ENCODE measurements around the gene TOMM40.
"Not testable (repeated sequence)": the region's sequence is repeated elsewhere in the genome, so short reads cannot be mapped to it uniquely, and the experiment has no call there.

TOMM40 gene

DNA sequence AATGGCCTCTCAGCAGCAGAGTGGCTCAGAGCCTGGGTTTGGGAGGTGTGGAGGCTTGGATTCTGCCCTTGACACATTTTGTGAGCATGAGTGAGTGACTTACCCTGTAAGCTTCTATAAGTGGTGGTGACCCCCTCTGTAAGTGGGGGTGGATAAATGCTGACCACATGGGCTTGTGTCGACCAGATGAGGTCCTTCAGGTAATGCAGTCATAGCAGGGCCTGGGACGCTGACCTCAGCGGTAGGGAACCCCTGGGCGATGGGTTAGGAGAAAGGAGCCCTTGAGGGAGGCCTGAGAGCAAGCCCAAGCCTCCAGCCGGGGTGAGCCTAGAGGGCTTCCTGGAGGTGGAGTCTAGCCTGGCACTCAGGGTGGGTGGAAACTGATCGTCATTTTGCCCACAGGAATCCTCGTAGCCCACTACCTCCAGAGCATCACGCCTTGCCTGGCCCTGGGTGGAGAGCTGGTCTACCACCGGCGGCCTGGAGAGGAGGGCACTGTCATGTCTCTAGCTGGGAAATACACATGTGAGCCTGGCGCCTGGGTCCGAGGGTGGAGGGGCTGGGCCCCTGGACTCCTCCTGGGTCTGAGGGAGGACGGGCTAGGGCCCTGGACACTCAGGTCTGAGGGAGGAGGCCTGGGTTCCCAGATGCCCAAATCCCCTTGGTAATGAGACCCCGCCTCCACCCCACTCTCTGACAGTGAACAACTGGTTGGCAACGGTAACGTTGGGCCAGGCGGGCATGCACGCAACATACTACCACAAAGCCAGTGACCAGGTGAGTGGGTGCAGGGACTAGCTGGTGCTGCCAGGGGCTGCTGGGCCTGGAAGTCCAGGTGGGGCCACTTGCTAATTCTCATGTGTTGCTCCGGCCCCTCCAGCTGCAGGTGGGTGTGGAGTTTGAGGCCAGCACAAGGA lies 9.5 kb downstream of the TOMM40 start:
- no peak for DNase-seq

DNA sequence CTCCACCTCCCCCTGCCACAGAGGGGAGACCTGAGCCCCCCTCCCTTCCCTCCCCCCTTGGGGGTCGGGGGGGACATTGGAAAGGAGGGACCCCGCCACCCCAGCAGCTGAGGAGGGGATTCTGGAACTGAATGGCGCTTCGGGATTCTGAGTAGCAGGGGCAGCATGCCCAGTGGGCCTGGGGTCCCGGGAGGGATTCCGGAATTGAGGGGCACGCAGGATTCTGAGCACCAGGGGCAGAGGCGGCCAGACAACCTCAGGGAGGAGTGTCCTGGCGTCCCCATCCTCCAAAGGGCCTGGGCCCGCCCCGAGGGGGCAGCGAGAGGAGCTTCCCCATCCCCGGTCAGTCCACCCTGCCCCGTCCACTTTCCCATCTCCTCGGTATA lies 12.2 kb downstream of the TOMM40 start:
- no peak for DNase-seq

DNA sequence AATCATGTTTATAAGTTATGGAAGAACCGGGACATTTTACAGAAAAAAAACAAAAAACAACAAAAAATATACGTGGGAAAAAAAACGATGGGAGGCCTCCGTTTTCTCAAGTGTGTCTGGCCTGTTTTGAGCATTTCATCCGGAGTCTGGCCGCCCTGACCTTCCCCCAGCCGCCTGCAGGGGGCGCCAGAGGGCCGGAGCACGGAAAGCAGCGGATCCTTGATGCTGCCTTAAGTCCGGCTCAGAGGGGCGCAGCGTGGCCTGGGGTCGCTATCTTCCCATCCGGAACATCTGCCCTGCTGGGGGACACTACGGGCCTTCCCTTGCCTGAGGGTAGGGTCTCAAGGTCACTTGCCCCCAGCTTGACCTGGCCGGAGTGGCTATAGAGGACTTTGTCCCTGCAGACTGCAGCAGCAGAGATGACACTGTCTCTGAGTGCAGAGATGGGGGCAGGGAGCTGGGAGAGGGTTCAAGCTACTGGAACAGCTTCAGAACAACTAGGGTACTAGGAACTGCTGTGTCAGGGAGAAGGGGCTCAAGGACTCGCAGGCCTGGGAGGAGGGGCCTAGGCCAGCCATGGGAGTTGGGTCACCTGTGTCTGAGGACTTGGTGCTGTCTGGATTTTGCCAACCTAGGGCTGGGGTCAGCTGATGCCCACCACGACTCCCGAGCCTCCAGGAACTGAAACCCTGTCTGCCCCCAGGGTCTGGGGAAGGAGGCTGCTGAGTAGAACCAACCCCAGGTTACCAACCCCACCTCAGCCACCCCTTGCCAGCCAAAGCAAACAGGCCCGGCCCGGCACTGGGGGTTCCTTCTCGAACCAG lies 12.8 kb downstream of the TOMM40 start:
- DNase-seq = peak; percentile 86

DNA sequence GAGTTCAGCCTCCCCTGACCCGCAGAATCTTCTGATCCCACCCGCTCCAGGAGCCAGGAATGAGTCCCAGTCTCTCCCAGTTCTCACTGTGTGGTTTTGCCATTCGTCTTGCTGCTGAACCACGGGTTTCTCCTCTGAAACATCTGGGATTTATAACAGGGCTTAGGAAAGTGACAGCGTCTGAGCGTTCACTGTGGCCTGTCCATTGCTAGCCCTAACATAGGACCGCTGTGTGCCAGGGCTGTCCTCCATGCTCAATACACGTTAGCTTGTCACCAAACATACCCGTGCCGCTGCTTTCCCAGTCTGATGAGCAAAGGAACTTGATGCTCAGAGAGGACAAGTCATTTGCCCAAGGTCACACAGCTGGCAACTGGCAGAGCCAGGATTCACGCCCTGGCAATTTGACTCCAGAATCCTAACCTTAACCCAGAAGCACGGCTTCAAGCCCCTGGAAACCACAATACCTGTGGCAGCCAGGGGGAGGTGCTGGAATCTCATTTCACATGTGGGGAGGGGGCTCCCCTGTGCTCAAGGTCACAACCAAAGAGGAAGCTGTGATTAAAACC lies 13.5 kb downstream of the TOMM40 start:
- DNase-seq = no peak

DNA sequence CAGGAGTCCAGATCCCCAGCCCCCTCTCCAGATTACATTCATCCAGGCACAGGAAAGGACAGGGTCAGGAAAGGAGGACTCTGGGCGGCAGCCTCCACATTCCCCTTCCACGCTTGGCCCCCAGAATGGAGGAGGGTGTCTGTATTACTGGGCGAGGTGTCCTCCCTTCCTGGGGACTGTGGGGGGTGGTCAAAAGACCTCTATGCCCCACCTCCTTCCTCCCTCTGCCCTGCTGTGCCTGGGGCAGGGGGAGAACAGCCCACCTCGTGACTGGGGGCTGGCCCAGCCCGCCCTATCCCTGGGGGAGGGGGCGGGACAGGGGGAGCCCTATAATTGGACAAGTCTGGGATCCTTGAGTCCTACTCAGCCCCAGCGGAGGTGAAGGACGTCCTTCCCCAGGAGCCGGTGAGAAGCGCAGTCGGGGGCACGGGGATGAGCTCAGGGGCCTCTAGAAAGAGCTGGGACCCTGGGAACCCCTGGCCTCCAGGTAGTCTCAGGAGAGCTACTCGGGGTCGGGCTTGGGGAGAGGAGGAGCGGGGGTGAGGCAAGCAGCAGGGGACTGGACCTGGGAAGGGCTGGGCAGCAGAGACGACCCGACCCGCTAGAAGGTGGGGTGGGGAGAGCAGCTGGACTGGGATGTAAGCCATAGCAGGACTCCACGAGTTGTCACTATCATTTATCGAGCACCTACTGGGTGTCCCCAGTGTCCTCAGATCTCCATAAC lies 14.5 kb downstream of the TOMM40 start, which contains the start of gene APOE:
TSS of gene APOE (plus strand) at position 360 of the 724 bp plus-strand sequence. CDS start 829 bp downstream, outside the sequence.
- no peak for DNase-seq

DNA sequence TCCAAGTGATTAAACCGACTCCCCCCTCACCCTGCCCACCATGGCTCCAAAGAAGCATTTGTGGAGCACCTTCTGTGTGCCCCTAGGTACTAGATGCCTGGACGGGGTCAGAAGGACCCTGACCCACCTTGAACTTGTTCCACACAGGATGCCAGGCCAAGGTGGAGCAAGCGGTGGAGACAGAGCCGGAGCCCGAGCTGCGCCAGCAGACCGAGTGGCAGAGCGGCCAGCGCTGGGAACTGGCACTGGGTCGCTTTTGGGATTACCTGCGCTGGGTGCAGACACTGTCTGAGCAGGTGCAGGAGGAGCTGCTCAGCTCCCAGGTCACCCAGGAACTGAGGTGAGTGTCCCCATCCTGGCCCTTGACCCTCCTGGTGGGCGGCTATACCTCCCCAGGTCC lies 16.6 kb downstream of the TOMM40 start:
- DNase-seq = no peak

DNA sequence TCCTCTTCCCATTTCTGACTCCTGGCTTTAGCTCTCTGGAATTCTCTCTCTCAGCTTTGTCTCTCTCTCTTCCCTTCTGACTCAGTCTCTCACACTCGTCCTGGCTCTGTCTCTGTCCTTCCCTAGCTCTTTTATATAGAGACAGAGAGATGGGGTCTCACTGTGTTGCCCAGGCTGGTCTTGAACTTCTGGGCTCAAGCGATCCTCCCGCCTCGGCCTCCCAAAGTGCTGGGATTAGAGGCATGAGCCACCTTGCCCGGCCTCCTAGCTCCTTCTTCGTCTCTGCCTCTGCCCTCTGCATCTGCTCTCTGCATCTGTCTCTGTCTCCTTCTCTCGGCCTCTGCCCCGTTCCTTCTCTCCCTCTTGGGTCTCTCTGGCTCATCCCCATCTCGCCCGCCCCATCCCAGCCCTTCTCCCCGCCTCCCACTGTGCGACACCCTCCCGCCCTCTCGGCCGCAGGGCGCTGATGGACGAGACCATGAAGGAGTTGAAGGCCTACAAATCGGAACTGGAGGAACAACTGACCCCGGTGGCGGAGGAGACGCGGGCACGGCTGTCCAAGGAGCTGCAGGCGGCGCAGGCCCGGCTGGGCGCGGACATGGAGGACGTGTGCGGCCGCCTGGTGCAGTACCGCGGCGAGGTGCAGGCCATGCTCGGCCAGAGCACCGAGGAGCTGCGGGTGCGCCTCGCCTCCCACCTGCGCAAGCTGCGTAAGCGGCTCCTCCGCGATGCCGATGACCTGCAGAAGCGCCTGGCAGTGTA lies 17.2 kb downstream of the TOMM40 start:
- no peak for DNase-seq

DNA sequence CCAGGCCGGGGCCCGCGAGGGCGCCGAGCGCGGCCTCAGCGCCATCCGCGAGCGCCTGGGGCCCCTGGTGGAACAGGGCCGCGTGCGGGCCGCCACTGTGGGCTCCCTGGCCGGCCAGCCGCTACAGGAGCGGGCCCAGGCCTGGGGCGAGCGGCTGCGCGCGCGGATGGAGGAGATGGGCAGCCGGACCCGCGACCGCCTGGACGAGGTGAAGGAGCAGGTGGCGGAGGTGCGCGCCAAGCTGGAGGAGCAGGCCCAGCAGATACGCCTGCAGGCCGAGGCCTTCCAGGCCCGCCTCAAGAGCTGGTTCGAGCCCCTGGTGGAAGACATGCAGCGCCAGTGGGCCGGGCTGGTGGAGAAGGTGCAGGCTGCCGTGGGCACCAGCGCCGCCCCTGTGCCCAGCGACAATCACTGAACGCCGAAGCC lies 17.8 kb downstream of the TOMM40 start:
- no peak for DNase-seq

DNA sequence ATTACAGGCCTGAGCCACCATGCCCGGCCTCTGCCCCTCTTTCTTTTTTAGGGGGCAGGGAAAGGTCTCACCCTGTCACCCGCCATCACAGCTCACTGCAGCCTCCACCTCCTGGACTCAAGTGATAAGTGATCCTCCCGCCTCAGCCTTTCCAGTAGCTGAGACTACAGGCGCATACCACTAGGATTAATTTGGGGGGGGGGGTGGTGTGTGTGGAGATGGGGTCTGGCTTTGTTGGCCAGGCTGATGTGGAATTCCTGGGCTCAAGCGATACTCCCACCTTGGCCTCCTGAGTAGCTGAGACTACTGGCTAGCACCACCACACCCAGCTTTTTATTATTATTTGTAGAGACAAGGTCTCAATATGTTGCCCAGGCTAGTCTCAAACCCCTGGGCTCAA lies 18.7 kb downstream of the TOMM40 start:
- no peak for DNase-seq

DNA sequence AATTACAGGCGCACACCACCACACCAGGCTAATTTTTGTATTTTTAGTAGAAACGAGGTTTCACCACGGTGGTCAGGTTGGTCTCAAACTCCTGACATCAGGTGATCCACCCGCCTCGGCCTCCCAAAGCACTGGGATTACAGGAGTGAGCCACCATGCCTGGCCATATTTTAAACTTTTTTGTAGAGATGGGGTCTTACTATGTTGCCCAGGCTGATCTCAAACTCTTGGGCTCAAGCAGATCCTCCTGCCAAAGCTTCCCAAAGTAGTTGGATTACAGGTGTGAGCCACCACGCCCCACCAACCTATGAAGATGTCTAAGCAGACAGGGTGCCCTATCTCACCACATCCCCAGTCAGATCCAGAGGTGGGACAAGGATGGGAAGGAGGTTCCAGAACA lies 20.8 kb downstream of the TOMM40 start:
- not testable (repeated sequence) for DNase-seq

DNA sequence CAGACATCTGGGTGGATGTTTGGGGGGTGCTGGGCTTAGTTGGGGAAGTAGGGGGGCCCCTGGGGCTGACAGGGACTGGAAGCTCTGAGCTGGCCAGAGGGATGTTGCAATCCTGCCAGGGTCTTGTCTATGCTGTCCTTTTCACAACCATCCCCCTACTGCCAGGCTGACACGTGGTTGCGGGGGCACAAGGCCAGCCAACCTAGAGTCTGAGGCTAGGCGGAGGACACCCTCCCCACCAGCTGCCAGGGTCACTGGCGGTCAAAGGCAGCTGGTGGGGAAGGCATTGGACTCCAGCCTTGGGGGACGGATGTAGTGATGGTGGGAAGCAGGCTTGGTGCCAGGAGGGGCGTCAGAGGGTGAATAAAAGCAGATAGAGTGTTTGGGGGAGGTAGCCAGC lies 21.8 kb downstream of the TOMM40 start:
- DNase-seq = no peak

DNA sequence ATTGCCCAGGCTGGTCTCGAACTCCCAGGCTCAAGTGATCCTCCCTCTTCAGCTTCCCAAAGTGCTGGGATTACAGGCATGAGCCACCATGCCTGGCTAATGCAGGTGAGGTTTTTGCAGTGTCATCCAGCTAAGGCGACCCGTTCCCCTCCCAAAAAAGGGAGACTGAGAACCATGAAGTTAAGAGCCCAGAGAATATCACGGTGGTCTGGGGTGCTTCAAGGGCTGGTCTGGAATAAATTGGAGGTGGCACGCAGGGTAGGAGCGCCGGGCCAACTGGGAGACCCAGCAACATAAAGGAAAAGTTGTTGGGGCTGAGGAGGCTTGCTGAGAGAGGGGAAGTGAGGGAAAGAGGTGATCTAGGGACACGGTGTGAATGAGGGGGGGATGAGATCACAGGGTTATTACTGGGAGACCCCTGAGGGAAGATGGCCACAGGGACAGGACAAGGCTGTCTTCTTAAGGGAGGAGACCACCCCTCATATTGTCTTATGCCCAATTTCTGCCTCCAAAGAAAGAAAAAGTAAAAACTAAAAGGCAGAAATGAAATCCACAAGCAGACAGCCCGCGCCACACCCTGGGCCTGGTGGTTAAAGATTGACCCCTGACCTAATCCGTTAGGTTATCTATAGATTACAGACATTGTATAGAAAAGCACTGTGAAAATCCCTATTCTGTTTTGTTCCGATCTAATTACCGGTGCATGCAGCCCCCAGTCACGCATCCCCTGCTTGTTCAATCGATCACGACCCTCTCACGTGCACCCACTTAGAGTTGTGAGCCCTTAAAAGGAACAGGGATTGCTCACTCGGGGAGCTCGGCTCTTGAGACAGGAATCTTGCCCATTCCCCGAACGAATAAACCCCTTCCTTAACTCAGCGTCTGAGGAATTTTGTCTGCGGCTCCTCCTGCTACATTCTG lies 22.7 kb downstream of the TOMM40 start:
- DNase-seq = not testable (repeated sequence)

DNA sequence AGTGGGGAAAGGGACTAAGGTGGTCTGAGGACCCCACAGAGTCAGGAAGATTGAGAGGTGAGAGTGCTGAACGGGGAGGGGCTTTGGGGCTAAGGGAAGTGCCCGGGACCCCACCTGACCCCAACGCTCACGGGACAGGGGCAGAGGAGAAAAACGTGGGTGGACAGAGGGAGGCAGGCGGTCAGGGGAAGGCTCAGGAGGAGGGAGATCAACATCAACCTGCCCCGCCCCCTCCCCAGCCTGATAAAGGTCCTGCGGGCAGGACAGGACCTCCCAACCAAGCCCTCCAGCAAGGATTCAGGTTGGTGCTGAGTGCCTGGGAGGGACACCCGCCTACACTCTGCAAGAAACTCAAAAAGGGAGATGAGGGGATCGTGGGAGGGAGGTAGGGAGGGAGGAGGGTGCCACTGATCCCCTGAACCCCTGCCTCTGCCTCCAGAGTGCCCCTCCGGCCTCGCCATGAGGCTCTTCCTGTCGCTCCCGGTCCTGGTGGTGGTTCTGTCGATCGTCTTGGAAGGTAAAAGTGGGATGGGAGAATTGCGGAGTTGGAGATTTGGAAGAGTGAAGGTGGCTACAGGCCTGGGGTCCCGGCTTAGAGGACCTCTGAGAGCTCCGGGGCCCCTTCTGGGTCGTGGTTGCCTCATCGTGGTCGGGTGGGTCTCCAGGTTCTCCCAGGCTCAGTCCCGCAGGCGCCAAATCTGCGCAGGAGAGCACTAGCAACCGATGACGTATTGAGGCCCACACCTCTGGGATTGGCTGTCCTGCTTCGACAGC lies 23.6 kb downstream of the TOMM40 start, which contains the start of gene APOC1:
TSS of gene APOC1 (plus strand) at position 176 of the 774 bp plus-strand sequence. CDS start at position 460, 284 bp downstream.
- DNase-seq = peak; percentile 75

DNA sequence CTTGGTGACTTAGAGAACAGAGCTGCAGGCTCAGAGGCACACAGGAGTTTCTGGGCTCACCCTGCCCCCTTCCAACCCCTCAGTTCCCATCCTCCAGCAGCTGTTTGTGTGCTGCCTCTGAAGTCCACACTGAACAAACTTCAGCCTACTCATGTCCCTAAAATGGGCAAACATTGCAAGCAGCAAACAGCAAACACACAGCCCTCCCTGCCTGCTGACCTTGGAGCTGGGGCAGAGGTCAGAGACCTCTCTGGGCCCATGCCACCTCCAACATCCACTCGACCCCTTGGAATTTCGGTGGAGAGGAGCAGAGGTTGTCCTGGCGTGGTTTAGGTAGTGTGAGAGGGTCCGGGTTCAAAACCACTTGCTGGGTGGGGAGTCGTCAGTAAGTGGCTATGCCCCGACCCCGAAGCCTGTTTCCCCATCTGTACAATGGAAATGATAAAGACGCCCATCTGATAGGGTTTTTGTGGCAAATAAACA lies 33.2 kb downstream of the TOMM40 start:
- DNase-seq = no peak

DNA sequence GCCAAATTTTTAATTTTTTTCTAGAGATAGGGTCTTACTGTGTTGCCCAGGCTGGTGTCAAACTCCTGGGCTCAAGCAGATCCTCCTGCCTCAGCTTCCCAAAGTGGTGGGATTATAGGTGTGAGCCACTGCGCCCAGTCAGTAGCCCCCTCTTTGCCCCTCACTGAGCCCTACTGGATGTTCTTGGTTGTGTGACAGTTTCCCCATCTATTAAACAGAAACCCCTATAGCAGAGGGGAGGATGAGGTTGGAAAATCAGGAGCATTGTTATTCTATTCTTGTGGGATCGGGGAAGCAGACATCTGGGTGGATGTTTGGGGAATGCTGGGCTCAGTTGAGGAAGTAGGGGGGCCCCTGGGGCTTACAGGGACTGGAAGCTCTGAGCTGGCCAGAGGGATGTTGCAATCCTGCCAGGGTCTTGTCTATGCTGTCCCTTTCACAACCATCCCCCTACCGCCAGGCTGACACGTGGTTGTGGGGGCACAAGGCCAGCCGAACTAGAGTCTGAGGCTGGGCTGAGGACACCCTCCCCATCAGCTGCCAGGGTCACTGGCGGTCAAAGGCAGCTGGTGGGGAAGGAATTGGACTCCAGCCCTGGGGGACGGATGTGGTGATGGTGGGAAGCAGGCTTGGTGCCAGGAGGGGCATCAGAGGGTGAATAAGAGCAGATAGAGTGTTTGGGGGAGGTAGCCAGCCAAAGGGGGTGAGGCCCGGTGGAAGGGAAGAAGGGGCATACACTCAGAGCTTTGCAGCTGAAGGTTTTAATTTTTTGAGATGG lies 34.2 kb downstream of the TOMM40 start:
- no peak for DNase-seq

DNA sequence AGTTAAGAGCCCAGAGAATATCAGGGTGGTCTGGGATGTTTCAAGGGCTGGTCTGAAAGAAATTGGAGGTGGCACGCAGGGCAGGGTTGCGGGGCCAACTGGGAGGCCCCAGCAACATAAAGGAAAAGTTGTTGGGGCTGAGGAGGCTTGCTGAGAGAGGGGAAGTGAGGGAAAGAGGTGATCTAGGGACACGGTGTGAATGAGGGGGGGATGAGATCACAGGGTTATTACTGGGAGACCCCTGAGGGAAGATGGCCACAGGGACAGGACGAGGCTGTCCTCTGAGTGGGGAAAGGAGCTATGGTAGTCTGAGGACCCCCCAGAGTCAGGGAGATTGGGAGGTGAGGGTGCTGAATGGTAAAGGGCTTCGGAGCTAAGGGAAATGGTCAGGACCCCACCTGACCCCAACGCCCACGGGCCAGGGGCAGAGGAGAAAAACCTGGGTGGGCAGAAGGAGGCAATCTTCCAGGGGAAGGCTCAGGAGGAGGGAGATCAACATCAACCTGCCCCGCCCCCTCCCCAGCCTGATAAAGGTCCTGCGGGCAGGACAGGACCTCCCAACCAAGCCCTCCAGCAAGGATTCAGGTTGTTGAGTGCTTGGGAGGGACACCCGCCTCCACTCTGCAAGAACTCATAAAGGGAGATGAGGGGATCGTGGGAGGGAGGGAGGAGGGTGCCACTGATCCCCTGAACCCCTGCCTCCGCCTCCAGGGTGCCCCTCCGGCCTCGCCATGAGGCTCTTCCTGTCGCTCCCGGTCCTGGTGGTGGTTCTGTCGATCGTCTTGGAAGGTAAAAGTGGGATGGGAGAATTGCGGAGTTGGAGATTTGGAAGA lies 35.4 kb downstream of the TOMM40 start:
- DNase-seq = not testable (repeated sequence)

DNA sequence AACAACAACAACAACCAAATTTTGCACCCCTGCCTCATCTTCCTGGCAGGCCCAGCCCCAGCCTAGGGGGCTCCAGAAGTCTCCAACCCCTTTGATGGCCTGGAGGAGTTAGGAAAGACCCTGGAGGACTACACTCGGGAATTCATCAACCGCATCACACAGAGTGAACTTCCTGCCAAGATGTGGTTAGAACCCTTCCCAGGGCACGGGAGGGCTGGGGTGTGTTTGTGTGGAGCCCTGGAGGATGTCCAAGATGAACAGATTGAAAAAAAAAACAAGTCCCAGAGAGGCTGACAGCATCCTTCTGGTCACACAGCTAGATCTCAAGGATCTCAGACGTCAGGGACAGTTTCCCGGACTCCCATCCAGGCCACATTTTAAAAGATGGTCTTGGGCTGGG lies 36.7 kb downstream of the TOMM40 start:
- no peak for DNase-seq

DNA sequence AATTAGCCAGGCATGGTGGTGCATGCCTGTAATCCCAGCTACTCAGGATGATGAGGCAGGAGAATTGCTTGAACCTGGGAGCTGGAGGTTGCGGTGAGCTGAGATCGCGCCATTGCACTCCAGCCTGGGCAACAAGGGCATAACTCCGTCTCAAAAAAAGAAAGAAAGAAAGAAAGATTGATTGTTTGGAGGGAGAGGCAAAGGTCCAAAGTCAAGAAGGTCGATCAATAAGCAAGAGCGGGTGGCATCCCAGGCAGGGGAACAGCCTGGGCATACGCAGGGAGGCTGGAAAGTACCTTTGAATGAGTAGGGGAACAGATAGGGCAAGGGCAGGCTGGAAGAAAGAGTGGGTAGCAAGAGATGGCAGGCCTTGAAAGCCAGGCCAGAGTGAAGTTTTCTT lies 39.0 kb downstream of the TOMM40 start:
- DNase-seq = no peak

Data from activated CD4-positive, CD25-positive, alpha-beta regulatory T cell treated with anti-CD3 and anti-CD28 coated beads, Interleukin-2, amount 50 U/mL, for 72 hours (primary cell).